GM12865 (cell line): ENCODE data around the gene CC2D2A.

Experiments used
- DNase-seq: peaks from one replicate; pipeline ENCODE4 v3.0.0; 2010; ENCODE audit warnings: low read depth
- H3K4me3 ChIP-seq: 2 replicates; pipeline ENCODE4 v1.5.1; 2011; ENCODE audit warnings: mild to moderate bottlenecking, low read depth, low read length, control low read depth
- CTCF ChIP-seq: IDR thresholded peaks from 2 replicates; pipeline ENCODE4 v1.5.1; 2011; ENCODE audit warnings: low read length, control low read depth, low read depth, inconsistent platforms; ENCODE audit not compliant: insufficient read depth; ENCODE audit errors: missing control alignments

Gene CC2D2A

GRCh38 chr4:15495621-15496020 lies 25.9 kb downstream of the CC2D2A start:
- no peak for TF ChIP-seq CTCF
- DNase-seq: no peak

GRCh38 chr4:15498356-15498755 lies 28.7 kb downstream of the CC2D2A start:
- H3K4me3 ChIP-seq: no peak overlapping the region
- DNase-seq: no peak
- TF ChIP-seq CTCF: no peak

More at GRCh38 chr4:15495621-15496020, 25.9 kb downstream of the CC2D2A start:
- H3K4me3 ChIP-seq: no peak overlapping the region

- no peak overlapping the region for H3K4me3 ChIP-seq
- no peak for TF ChIP-seq CTCF
- DNase-seq: no peak
Observed at GRCh38 chr4:15500701-15501100, 31.0 kb downstream of the CC2D2A start.

GRCh38 chr4:15501941-15502340 lies 32.3 kb downstream of the CC2D2A start:
- H3K4me3 ChIP-seq: no peak overlapping the region
- DNase-seq: peak; percentile 51

GRCh38 chr4:15502384-15502783 lies 32.7 kb downstream of the CC2D2A start:
- DNase-seq: no peak
- no peak overlapping the region for H3K4me3 ChIP-seq
- no peak for TF ChIP-seq CTCF

More at GRCh38 chr4:15501941-15502340, 32.3 kb downstream of the CC2D2A start:
- no peak for TF ChIP-seq CTCF

- H3K4me3 ChIP-seq: no peak overlapping the region
- no peak for TF ChIP-seq CTCF
- no peak for DNase-seq
Observed at GRCh38 chr4:15504041-15504440, 34.4 kb downstream of the CC2D2A start.

GRCh38 chr4:15506464-15506863 lies 36.8 kb downstream of the CC2D2A start:
- no peak overlapping the region for H3K4me3 ChIP-seq

More at GRCh38 chr4:15506464-15506863, 36.8 kb downstream of the CC2D2A start:
- peak; percentile 5 for DNase-seq
- TF ChIP-seq CTCF: no peak
